COLO829 (cell line): Measurements from ENCODE around the gene SEMA6A.
"Not testable (repeated sequence)": the region's sequence is repeated elsewhere in the genome, so short reads cannot be mapped to it uniquely, and the experiment has no call there.

Experiments
- DNase-seq: peaks from one replicate; pipeline ENCODE4 v3.0.0; 2012; ENCODE audit warnings: low spot score

SEMA6A gene

GRCh38 chr5:116524051-116524904 lies 50.3 kb downstream of the SEMA6A start:
- DNase-seq = no peak

DNA sequence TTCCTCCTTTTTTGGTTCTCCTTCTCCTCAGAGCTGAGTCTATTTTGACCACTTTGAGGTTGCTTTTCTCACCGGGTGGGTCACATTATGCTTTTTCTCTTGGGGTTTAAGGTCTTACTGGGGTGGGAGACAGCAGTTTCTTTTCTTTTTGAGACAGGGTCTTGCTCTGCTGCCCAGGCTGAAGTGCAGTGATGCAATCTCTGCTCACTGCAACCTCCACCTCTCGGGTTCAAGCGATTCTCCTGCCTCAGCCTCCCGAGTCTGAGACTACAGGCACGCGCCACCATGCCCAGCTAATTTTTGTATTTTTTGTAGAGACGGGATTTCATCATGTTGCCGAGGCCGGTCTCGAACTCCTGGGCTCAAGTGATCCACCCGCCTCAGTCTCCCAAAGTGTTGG lies 51.4 kb downstream of the SEMA6A start:
- DNase-seq = not testable (repeated sequence)

GRCh38 chr5:116522356-116523136 lies 52.1 kb downstream of the SEMA6A start:
- DNase-seq = no peak

GRCh38 chr5:116521173-116521872 lies 53.3 kb downstream of the SEMA6A start:
- DNase-seq = no peak

- DNase-seq = no peak
Measured at GRCh38 chr5:116520771-116521170, 53.9 kb downstream of the SEMA6A start.

DNA sequence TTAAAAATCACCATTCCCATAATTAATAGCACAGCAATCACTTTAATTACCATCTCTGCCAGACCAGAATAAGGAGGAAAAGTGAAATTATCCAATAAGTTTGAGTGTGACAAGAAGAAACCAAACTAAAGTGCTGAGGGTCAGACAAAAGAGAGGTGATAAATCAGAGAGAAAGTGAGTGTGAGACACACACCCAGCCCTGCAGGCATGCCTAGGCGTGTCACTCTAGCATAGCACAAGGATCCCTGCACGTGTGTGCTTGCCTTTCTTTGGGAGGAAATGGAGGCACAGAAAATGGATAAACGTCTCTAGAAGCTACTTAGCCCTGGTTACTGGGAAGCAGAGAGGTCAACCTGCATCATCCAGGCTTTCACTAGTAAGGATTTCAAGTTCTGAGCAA lies 56.2 kb downstream of the SEMA6A start:
- no peak for DNase-seq

GRCh38 chr5:116517488-116517887 lies 57.1 kb downstream of the SEMA6A start:
- no peak for DNase-seq

- no peak for DNase-seq
Measured at GRCh38 chr5:116516021-116516420, 58.6 kb downstream of the SEMA6A start.

DNA sequence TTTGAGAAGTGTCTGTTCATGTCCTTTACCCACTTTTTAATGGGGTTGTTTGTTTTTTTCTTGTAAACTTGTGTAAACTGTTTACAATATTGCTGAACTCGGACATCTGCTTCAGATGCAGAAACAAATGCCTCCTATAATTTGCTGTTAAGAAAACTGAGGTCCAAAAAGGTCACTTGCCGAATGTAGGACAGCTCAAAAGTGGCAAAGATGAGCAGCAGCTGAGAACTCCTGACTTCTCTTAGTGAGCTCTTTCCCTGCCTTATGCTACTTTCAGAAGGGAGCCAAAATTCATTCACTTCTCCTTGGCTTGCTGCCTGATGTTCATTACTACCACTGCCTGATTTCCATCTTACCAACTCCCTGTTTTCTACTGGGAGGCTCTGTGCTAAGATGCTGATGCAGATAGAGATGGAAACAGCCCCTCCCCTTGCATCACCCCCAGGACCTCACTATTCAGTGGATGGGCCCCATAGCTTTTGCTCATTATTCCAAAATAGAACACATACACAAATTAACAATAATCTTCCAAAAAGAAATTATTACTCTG lies 60.1 kb downstream of the SEMA6A start:
- no peak for DNase-seq

DNA sequence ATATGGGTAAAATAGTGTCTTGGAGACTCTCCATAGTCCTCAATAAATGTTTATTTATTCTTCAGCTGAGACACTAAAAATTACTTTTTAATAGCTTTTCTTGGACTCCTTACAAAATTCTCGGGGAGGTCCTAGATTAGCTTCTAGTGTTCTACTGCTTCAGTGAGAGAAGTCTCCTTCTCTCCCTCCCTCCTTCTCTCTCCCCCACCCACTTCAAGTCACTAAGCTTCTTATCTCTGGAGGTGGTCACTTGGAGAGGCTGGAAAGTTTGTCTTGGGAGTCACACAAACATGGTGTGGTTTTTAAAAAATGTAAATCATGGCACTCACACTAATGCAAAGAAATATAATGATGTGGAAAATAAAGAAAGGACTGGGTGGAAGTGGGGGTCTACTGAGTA lies 64.1 kb downstream of the SEMA6A start:
- DNase-seq = no peak

DNA sequence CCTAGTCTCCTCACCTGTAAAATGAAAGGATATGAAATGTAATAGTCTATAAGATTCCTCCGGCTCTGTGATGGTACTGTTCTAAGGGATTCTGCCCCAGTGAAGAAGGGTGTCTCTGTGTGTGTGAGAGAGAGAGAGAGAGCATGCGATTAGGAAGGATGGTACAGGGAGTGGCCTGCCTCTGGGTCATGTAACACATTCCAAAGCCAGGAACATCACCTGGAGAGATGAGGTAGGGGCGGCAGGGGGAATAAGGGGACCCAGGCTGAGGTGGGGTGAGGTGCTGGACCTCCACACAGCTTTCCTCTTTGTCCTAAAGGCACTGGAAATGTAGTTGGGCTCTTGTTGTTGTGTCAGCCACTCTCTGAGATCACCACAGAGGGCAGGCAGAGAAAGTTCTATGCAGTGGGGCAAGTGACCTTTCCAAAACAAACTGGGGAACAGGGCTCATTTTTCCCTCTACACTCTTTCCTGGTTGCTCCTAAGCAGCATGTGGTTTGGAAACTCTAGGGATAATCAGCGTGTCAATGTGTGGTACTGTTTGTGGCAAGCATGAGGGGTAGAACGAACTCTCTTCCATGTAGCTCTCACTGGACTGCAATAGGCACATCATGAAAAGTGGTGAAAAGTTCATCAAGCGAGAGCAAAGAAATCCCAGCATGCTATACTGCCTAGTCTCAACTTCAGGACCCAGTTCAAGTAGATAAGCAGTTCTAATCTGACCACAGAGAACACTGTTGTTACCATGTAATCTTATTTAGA lies 65.0 kb downstream of the SEMA6A start:
- no peak for DNase-seq

GRCh38 chr5:116508835-116509234 lies 65.8 kb downstream of the SEMA6A start:
- no peak for DNase-seq

- DNase-seq = no peak
Measured at GRCh38 chr5:116507941-116508655, 66.5 kb downstream of the SEMA6A start.

DNA sequence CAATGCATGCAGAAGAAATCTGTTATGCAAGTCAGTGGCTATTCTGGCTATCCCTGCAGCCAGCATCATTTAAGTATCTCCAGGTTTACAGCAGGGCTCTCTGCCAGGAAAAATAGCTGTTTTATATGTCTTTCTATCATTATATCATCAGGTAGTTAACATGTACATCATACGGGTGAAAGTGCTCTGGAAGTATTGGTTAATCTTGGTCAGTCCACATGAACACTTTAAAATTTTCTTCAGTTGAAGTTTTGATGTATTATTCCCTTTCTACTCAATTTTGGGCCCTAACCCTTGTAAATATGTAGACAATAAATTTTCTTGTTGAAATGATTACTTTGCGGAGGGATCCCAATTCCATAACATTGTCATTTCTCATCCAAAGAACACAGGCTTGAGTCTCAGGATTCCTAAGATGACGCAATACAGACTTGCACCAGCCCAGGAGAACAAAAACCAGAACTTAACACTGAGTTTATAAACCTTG lies 67.5 kb downstream of the SEMA6A start:
- DNase-seq = no peak

DNA sequence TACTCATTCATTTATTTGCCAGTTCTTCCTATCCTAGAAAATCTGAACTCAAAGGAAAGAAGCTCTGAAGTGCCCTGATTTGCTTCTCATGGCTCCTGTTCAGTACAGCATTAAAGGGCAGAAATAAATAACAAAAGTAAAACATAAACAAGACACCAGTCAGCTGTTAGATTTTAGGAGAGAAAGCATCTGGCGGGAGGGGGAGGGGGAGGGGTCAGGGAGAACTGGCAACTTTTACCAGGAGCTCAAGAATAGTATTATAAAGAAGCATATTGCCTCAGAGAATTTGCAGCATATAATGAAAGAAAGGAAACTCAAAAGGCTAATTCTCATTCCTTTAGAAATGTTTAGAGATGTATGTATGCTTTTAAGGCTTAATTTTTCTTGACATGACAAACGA lies 68.1 kb downstream of the SEMA6A start:
- no peak for DNase-seq

DNA sequence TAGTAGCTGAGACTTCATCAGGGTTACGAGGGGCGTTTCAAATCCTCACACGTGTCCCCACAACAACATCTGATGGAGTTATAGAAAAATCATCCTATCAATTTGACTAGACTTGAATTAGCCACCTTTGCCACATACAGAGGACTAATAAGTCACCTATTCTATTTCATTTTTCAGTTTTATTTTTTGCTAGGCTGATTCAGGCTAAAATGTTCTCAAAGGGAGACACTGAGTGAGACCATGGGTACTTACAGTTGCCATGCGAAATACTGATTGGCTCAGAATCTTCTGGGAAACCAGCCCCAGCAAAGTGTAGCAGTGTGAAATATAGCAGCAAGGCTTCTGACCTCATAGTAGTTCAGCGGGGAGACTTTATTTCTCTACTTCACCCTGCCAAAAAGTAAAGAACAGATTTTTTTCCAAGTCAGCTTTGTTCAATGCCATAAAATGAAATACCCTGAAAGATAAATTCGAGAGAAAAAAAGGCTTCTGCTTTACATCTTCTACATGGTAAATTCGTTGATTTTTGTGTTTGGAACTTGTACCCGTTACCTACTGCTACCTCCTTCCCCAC lies 69.9 kb downstream of the SEMA6A start:
- no peak for DNase-seq

DNA sequence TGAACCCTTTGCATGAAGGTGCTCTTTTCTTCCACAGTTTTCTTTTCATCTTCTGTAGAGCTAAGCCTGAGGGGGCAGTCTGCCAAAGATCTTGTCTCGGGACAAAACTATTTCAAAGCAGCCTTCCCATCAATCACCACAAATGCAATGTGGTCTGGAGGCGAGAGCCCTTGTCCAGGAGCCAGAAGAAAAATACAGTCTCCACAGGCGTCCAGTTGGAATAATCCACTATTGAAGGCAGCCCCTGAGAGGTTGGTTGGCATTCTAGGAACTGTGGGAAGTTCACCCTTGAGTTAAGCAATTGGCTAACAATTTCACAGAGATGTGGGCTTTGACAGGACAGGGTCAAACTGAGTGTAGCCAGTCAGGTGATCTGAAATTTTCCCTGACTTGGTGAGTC lies 72.0 kb downstream of the SEMA6A start:
- peak; percentile 34 for DNase-seq

DNA sequence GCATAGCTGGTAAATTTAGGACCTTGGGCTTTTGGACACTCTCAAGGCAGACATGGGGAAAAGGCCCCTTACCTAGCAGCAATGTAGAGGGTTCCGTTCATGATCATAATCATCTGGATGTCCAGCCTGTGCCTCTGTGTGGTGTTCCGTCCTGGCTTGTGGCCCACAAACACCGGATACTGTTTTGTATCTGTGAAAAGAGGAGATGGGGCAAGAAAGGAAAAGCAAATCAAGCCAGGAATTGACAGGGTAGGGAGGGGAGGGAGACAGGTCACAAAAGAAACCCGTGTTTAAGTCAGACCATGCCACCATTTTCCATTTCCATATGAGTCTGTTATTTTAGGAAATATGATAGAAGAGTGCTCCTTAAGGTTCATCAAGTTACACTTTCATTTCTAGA lies 72.5 kb downstream of the SEMA6A start:
- no peak for DNase-seq

DNA sequence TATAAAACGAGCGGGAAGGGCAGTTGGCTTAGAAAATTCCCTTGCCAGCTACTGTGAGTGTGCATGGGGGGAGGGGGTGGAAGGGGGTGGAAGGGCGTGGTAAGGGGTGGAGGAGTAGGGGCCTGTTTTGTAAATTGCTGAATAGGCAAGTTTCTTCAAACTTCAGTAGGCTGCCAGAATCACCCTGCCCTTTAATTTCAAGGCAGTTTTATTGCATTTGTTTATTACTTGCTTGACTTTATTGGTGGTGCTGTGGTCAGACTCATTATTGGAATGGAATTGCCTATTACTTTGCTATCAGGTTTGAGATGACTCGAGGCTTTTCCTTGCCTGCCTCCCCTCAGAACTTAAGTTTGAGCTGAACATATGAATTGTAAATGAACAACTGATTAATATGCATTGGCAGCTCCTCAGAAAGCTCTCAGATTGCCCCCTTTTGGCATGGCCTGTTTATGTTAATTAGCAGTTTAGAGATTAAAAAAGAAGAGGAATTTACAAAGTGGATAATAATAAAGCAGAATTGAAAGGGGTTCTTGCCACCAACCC lies 76.0 kb downstream of the SEMA6A start:
- DNase-seq = no peak

GRCh38 chr5:116497631-116498030 lies 77.0 kb downstream of the SEMA6A start:
- no peak for DNase-seq
